Measurements from ENCODE around the gene KDELR3. TPM values are rescaled to one million over a fixed set of nuclear protein-coding genes. Genes with fewer than 3 reads are reported as not detected.

KDELR3 gene
- total RNA-seq, 1 donor, result 139 TPM

- no peak for DNase-seq (ENCODE audit: low read depth)
- no peak overlapping the region for H3K4me3 ChIP-seq (ENCODE audit: low read depth, low read length)
- TF ChIP-seq, protein P1, sequence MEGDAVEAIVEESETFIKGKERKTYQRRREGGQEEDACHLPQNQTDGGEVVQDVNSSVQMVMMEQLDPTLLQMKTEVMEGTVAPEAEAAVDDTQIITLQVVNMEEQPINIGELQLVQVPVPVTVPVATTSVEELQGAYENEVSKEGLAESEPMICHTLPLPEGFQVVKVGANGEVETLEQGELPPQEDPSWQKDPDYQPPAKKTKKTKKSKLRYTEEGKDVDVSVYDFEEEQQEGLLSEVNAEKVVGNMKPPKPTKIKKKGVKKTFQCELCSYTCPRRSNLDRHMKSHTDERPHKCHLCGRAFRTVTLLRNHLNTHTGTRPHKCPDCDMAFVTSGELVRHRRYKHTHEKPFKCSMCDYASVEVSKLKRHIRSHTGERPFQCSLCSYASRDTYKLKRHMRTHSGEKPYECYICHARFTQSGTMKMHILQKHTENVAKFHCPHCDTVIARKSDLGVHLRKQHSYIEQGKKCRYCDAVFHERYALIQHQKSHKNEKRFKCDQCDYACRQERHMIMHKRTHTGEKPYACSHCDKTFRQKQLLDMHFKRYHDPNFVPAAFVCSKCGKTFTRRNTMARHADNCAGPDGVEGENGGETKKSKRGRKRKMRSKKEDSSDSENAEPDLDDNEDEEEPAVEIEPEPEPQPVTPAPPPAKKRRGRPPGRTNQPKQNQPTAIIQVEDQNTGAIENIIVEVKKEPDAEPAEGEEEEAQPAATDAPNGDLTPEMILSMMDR (IDR thresholded peaks at IDR 0.05; ENCODE audit: insufficient read depth, low read depth, low read length), result no peak
Measured at GRCh38 chr22:38423512-38424503, 44.1 kb upstream of the KDELR3 start.

GRCh38 chr22:38424525-38425080 is 43.3 kb upstream of the KDELR3 start:
- H3K4me3 ChIP-seq (ENCODE audit: low read depth, low read length), result no peak overlapping the region
- DNase-seq (ENCODE audit: low read depth), result no peak
- TF ChIP-seq, protein P1 (IDR thresholded peaks at IDR 0.05; ENCODE audit: insufficient read depth, low read depth, low read length), result no peak

DNA sequence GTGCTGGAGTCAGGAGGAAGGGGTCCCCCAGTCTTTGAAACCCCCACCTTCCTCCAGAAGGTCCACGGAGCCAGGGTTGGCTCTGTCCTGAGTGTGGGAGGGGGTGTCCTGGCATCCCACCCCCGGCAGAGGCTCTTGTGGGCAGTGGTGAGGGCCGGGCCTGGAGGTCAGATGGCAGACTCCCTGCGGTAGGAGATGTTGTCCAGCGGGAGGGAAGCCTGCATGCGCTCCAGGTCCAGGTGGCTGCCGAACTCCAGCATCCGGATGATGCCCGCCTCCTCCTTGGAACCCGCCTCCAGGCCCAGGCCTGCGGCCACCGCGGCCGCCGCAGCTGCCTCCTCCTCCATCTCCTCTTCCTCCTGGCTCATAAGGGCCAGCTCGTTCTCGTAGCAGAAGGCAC is 41.3 kb upstream of the KDELR3 start:
- TF ChIP-seq, protein P1 (IDR thresholded peaks at IDR 0.05; ENCODE audit: insufficient read depth, low read depth, low read length), result no peak
- DNase-seq (ENCODE audit: low read depth), result no peak
- H3K4me3 ChIP-seq (ENCODE audit: low read depth, low read length), result no peak overlapping the region

DNA sequence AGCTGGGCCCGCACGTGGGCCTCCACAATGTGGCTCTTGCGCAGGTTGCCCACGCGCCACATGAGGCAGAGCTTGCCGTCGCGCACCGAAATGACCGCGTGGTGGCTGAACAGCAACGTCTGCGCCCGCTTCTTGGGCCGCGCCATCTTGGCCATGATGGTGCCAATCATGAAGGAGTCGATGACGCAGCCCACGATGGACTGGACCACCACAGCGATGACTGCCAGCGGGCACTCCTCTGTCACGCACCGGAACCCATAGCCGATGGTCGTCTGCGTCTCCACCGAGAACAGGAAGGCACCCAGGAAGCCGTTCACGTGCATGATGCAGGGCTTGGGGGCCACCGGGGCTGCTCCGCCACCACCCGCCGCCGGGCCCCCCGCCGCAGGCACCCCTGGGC is 40.4 kb upstream of the KDELR3 start:
- H3K4me3 ChIP-seq (ENCODE audit: low read depth, low read length), result no peak overlapping the region
- TF ChIP-seq, protein P1 (IDR thresholded peaks at IDR 0.05; ENCODE audit: insufficient read depth, low read depth, low read length), result no peak
- no peak for DNase-seq (ENCODE audit: low read depth)

GRCh38 chr22:38427940-38428339 is 40.0 kb upstream of the KDELR3 start:
- no peak for DNase-seq (ENCODE audit: low read depth)
- TF ChIP-seq, protein P1 (IDR thresholded peaks at IDR 0.05; ENCODE audit: insufficient read depth, low read depth, low read length), result no peak
- no peak overlapping the region for H3K4me3 ChIP-seq (ENCODE audit: low read depth, low read length)

- TF ChIP-seq, protein P1 (IDR thresholded peaks at IDR 0.05; ENCODE audit: insufficient read depth, low read depth, low read length), result no peak
- no peak for DNase-seq (ENCODE audit: low read depth)
- H3K4me3 ChIP-seq (ENCODE audit: low read depth, low read length), result no peak overlapping the region
Measured at GRCh38 chr22:38428714-38429113, 39.2 kb upstream of the KDELR3 start.

All from fibroblast of villous mesenchyme (primary cell).